Osteoblast (primary cell): Measurements from ENCODE around the gene MED13L. TPM values are rescaled to one million over a fixed set of nuclear protein-coding genes. Genes with fewer than 3 reads are reported as not detected.

Experiments used
- DNase-seq: peaks from one replicate; pipeline ENCODE4 v3.0.0; 2011; ENCODE audit warnings: low spot score, mixed read lengths; ENCODE audit not compliant: insufficient read length; ENCODE audit errors: missing footprints
- H2AFZ ChIP-seq: 2 replicates; pipeline ENCODE4 v1.6.0; 2011; ENCODE audit warnings: mild to moderate bottlenecking, low read length
- H3K27ac ChIP-seq: 2 replicates; pipeline ENCODE4 v1.5.1; 2011; ENCODE audit warnings: mild to moderate bottlenecking, low read depth, low read length, moderate library complexity
- H3K27me3 ChIP-seq: 2 replicates; pipeline ENCODE4 v1.6.0; 2012; ENCODE audit warnings: mild to moderate bottlenecking, control low read depth, inconsistent platforms, low read length, moderate library complexity; ENCODE audit not compliant: insufficient read depth
- H3K36me3 ChIP-seq: 2 replicates; pipeline ENCODE4 v1.5.1; 2011; ENCODE audit warnings: mild to moderate bottlenecking, low read length, control low read depth, moderate library complexity; ENCODE audit not compliant: insufficient read depth
- H3K4me1 ChIP-seq: 2 replicates; pipeline ENCODE4 v1.5.1; 2011; ENCODE audit warnings: mild to moderate bottlenecking, low read length, control low read depth, moderate library complexity; ENCODE audit not compliant: insufficient read depth
- H3K4me2 ChIP-seq: 2 replicates; pipeline ENCODE4 v1.6.0; 2011; ENCODE audit warnings: mild to moderate bottlenecking, low read length; ENCODE audit not compliant: insufficient read depth
- H3K4me3 ChIP-seq: fragments of 200-600 bp; sonication (generic); 3 replicates; pipeline ENCODE4 v1.5.1; 2012; ENCODE audit warnings: mild to moderate bottlenecking, low read length, inconsistent platforms; ENCODE audit not compliant: insufficient read depth
- H3K79me2 ChIP-seq: 2 replicates; pipeline ENCODE4 v1.6.0; 2012; ENCODE audit warnings: mild to moderate bottlenecking, low read length, control low read depth, inconsistent platforms; ENCODE audit not compliant: insufficient read depth
- H3K9me3 ChIP-seq: 2 replicates; pipeline ENCODE4 v1.5.1; 2011; ENCODE audit warnings: low read depth, low read length, control low read depth
- H4K20me1 ChIP-seq: 2 replicates; pipeline ENCODE4 v1.6.0; 2012; ENCODE audit warnings: mild to moderate bottlenecking, low read length, control low read depth; ENCODE audit not compliant: insufficient read depth
- CTCF ChIP-seq: IDR thresholded peaks from 2 replicates; pipeline ENCODE4 v1.5.1; 2011; ENCODE audit warnings: mild to moderate bottlenecking, low read depth, low read length, moderate library complexity; ENCODE audit errors: extremely low read depth
- total RNA-seq: library from RNA; depleted of rRNA; stranded (reverse); fragments of >200 nt; gene quantifications from 2 replicates; pipeline ENCODE4 v1.2.3, GENCODE V29; 2012

Gene MED13L
- total RNA-seq, 1 donor: 359 TPM

GRCh38 chr12:115942346-115942745, 335.1 kb downstream of the MED13L start:
- no peak for TF ChIP-seq CTCF
- Histone ChIP-seq H3K4me3 (no peak overlapping the region), H3K4me1 (peaks cover 5% of the 10 kb centered on the region), H3K27me3 (no peaks in the 10 kb centered on the region), H4K20me1 (no peaks in the 10 kb centered on the region), H2AFZ (no peak overlapping the region), H3K36me3 (no peaks in the 10 kb centered on the region), H3K27ac (no peak overlapping the region), H3K9me3 (peaks cover 4% of the 10 kb centered on the region), H3K4me2 (no peak overlapping the region), H3K79me2 (no peaks in the 10 kb centered on the region)
- no peak for DNase-seq

GRCh38 chr12:115941362-115941761, 336.1 kb downstream of the MED13L start:
- Histone ChIP-seq H2AFZ (no peak overlapping the region), H3K4me1 (peaks cover 5% of the 10 kb centered on the region), H4K20me1 (no peaks in the 10 kb centered on the region), H3K36me3 (no peaks in the 10 kb centered on the region), H3K79me2 (no peaks in the 10 kb centered on the region), H3K27me3 (no peaks in the 10 kb centered on the region), H3K4me2 (no peak overlapping the region), H3K4me3 (no peak overlapping the region), H3K9me3 (peaks cover 4% of the 10 kb centered on the region), H3K27ac (no peak overlapping the region)
- no peak for DNase-seq
- no peak for TF ChIP-seq CTCF

GRCh38 chr12:115938794-115939377, 338.6 kb downstream of the MED13L start:
- no peaks in the 10 kb centered on the region for H3K27me3 ChIP-seq
- no peak overlapping the region for H3K27ac ChIP-seq
- H3K79me2 ChIP-seq: no peaks in the 10 kb centered on the region
- H3K4me2 ChIP-seq: no peak overlapping the region
- no peaks in the 10 kb centered on the region for H3K36me3 ChIP-seq
- no peak overlapping the region for H2AFZ ChIP-seq
- TF ChIP-seq CTCF: no peak
- H4K20me1 ChIP-seq: no peaks in the 10 kb centered on the region
- H3K9me3 ChIP-seq: peaks cover 4% of the 10 kb centered on the region
- H3K4me1 ChIP-seq: peaks cover 5% of the 10 kb centered on the region
- no peak for DNase-seq
- no peak overlapping the region for H3K4me3 ChIP-seq

GRCh38 chr12:115936997-115937916, 340.2 kb downstream of the MED13L start:
- Histone ChIP-seq H3K79me2 (no peaks in the 10 kb centered on the region), H2AFZ (no peak overlapping the region), H3K27me3 (no peaks in the 10 kb centered on the region), H3K4me3 (no peak overlapping the region), H3K36me3 (no peaks in the 10 kb centered on the region), H3K4me1 (peaks cover 5% of the 10 kb centered on the region), H4K20me1 (no peaks in the 10 kb centered on the region), H3K27ac (no peak overlapping the region), H3K4me2 (no peak overlapping the region), H3K9me3 (peaks cover 4% of the 10 kb centered on the region)
- no peak for TF ChIP-seq CTCF
- DNase-seq: no peak
